ENCODE results near the gene SCMH1. TPM values are rescaled to one million over a fixed set of nuclear protein-coding genes. Genes with fewer than 3 reads are reported as not detected.

SCMH1 gene
- total and polyA plus RNA-seq, 2 experiments from 2014 or later, result 15.0 to 19.4 TPM

- TF ChIP-seq, protein P1, sequence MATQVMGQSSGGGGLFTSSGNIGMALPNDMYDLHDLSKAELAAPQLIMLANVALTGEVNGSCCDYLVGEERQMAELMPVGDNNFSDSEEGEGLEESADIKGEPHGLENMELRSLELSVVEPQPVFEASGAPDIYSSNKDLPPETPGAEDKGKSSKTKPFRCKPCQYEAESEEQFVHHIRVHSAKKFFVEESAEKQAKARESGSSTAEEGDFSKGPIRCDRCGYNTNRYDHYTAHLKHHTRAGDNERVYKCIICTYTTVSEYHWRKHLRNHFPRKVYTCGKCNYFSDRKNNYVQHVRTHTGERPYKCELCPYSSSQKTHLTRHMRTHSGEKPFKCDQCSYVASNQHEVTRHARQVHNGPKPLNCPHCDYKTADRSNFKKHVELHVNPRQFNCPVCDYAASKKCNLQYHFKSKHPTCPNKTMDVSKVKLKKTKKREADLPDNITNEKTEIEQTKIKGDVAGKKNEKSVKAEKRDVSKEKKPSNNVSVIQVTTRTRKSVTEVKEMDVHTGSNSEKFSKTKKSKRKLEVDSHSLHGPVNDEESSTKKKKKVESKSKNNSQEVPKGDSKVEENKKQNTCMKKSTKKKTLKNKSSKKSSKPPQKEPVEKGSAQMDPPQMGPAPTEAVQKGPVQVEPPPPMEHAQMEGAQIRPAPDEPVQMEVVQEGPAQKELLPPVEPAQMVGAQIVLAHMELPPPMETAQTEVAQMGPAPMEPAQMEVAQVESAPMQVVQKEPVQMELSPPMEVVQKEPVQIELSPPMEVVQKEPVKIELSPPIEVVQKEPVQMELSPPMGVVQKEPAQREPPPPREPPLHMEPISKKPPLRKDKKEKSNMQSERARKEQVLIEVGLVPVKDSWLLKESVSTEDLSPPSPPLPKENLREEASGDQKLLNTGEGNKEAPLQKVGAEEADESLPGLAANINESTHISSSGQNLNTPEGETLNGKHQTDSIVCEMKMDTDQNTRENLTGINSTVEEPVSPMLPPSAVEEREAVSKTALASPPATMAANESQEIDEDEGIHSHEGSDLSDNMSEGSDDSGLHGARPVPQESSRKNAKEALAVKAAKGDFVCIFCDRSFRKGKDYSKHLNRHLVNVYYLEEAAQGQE (IDR thresholded peaks at IDR 0.05; ENCODE audit: unreplicated experiment), result no peak
- no peak for TF ChIP-seq ZNF331 (CRISPR knock-in tag; IDR thresholded peaks at IDR 0.05; ENCODE audit: low read depth)
- no peak for TF ChIP-seq STAT1 (IDR thresholded peaks at IDR 0.05; ENCODE audit: unreplicated experiment)
- no peak for TF ChIP-seq NANOG (IDR thresholded peaks at IDR 0.05; ENCODE audit: borderline replicate concordance)
- no peak for TF ChIP-seq CREB1 (CRISPR knock-in tag; IDR thresholded peaks at IDR 0.05; ENCODE audit: low read depth)
- no peak for TF ChIP-seq POLR2AphosphoS5 (IDR thresholded peaks at IDR 0.05; ENCODE audit: low read depth)
- TF ChIP-seq JUNB (IDR thresholded peaks at IDR 0.05; ENCODE audit: unreplicated experiment), result no peak
These were observed 214.0 kb downstream of the SCMH1 start (continued) for GRCh38 chr1:41028034-41028642.

DNA sequence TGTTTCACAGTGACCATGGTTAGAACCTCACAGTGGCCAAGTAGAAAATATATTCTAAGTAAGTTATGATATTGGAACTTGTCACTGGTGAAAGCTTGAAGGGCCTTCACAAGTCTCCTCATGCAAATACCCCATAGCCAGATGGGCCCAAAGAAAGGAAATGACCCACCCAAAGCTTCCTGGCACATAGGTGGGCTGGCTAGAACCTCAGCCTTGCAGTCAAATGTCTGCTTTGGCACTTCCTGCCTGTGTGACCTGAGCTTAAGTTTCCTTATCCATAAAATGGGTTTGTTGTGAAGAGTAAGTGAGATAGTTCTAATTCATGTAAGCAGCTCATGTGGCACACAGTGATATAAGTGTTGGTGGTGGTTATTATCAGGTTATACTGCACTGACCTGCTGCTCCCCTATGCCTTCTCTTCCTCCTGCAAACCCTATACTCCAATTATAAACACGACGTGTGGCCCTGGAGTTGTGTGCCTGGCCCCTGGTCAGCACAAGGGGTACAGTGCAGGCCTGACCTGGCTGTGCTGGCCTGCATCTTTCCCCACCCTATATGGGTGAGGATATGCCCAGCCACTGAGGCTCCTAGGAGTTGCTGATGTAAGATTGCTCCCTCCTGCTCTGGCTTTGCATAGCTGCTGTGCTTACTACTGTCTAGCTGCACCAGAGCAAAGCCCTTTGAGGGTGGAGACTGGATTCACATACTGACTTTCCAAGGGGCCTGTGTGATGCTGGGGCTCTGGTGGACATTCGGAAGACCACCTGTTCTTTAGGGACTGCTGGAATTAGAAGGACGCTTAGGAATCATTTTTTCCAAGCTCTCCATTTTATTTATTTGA, 215.9 kb downstream of the SCMH1 start:
- H3K36me3 ChIP-seq (ENCODE audit: insufficient read depth), result no peaks in the 10 kb centered on the region
- no peaks in the 10 kb centered on the region for H3K9me3 Mint-ChIP-seq
- ATAC-seq (no peak), DNase-seq (ENCODE audit: low spot score) (no peak)
- H4K20me1 ChIP-seq (replicated peaks; ENCODE audit: insufficient read depth), result no peaks in the 10 kb centered on the region
- no peak overlapping the region for H3K4me3 ChIP-seq
- no peak overlapping the region for H3K4me3 Mint-ChIP-seq
- peaks cover 17% of the 10 kb centered on the region for H3K27me3 Mint-ChIP-seq (ENCODE audit: insufficient read depth, low read depth, poor library complexity)
- no peaks in the 10 kb centered on the region for H3K79me2 ChIP-seq (replicated peaks; ENCODE audit: insufficient read depth)
- no peak overlapping the region for H3K27ac Mint-ChIP-seq
- H3K4me1 Mint-ChIP-seq, result peaks cover 17% of the 10 kb centered on the region
- H3K27ac ChIP-seq (ENCODE audit: low read depth), result no peak overlapping the region
- H3F3A ChIP-seq (replicated peaks; ENCODE audit: low read depth), result no peaks in the 10 kb centered on the region
- H3K4me2 ChIP-seq, result no peak overlapping the region
- peaks cover 10% of the 10 kb centered on the region for H3K4me1 ChIP-seq (ENCODE audit: insufficient read depth)
- no peak overlapping the region for H2AFZ ChIP-seq
- no peaks in the 10 kb centered on the region for H3K9me2 ChIP-seq (ENCODE audit: insufficient read depth)
- peaks cover 17% of the 10 kb centered on the region; the same call in 1 of the 2 replicates for H3K27me3 ChIP-seq (ENCODE audit: insufficient read depth)
- peaks cover 20% of the 10 kb centered on the region for H3K36me3 Mint-ChIP-seq (ENCODE audit: low read depth)
- TF ChIP-seq EZH2 (IDR thresholded peaks at IDR 0.05; ENCODE audit: low read depth, unreplicated experiment) (no peak), ZNF331 (CRISPR knock-in tag; IDR thresholded peaks at IDR 0.05; ENCODE audit: low read depth) (no peak), EZH2phosphoT487 (IDR thresholded peaks at IDR 0.05; ENCODE audit: unreplicated experiment) (no peak), NANOG (IDR thresholded peaks at IDR 0.05; ENCODE audit: borderline replicate concordance) (no peak), JUNB (IDR thresholded peaks at IDR 0.05; ENCODE audit: unreplicated experiment) (no peak), ZNF114 (CRISPR knock-in tag; IDR thresholded peaks at IDR 0.05) (no peak), POLR2AphosphoS5 (IDR thresholded peaks at IDR 0.05; ENCODE audit: low read depth) (no peak)
- TF ChIP-seq, protein P2, sequence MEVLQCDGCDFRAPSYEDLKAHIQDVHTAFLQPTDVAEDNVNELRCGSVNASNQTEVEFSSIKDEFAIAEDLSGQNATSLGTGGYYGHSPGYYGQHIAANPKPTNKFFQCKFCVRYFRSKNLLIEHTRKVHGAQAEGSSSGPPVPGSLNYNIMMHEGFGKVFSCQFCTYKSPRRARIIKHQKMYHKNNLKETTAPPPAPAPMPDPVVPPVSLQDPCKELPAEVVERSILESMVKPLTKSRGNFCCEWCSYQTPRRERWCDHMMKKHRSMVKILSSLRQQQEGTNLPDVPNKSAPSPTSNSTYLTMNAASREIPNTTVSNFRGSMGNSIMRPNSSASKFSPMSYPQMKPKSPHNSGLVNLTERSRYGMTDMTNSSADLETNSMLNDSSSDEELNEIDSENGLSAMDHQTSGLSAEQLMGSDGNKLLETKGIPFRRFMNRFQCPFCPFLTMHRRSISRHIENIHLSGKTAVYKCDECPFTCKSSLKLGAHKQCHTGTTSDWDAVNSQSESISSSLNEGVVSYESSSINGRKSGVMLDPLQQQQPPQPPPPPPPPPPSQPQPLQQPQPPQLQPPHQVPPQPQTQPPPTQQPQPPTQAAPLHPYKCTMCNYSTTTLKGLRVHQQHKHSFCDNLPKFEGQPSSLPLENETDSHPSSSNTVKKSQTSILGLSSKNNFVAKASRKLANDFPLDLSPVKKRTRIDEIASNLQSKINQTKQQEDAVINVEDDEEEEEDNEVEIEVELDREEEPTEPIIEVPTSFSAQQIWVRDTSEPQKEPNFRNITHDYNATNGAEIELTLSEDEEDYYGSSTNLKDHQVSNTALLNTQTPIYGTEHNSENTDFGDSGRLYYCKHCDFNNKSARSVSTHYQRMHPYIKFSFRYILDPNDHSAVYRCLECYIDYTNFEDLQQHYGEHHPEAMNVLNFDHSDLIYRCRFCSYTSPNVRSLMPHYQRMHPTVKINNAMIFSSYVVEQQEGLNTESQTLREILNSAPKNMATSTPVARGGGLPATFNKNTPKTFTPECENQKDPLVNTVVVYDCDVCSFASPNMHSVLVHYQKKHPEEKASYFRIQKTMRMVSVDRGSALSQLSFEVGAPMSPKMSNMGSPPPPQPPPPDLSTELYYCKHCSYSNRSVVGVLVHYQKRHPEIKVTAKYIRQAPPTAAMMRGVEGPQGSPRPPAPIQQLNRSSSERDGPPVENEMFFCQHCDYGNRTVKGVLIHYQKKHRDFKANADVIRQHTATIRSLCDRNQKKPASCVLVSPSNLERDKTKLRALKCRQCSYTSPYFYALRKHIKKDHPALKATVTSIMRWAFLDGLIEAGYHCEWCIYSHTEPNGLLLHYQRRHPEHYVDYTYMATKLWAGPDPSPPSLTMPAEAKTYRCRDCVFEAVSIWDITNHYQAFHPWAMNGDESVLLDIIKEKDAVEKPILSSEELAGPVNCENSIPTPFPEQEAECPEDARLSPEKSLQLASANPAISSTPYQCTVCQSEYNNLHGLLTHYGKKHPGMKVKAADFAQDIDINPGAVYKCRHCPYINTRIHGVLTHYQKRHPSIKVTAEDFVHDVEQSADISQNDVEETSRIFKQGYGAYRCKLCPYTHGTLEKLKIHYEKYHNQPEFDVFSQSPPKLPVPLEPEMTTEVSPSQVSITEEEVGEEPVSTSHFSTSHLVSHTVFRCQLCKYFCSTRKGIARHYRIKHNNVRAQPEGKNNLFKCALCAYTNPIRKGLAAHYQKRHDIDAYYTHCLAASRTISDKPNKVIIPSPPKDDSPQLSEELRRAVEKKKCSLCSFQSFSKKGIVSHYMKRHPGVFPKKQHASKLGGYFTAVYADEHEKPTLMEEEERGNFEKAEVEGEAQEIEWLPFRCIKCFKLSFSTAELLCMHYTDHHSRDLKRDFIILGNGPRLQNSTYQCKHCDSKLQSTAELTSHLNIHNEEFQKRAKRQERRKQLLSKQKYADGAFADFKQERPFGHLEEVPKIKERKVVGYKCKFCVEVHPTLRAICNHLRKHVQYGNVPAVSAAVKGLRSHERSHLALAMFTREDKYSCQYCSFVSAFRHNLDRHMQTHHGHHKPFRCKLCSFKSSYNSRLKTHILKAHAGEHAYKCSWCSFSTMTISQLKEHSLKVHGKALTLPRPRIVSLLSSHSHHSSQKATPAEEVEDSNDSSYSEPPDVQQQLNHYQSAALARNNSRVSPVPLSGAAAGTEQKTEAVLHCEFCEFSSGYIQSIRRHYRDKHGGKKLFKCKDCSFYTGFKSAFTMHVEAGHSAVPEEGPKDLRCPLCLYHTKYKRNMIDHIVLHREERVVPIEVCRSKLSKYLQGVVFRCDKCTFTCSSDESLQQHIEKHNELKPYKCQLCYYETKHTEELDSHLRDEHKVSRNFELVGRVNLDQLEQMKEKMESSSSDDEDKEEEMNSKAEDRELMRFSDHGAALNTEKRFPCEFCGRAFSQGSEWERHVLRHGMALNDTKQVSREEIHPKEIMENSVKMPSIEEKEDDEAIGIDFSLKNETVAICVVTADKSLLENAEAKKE (CRISPR knock-in tag; IDR thresholded peaks at IDR 0.05), result no peak
